Glomerular visceral epithelial cell (primary cell): ENCODE measurements around the gene RPS19BP1.

Experiments used
- DNase-seq: peaks from one replicate; pipeline ENCODE4 v3.0.0-alpha.2; 2016; ENCODE audit errors: extremely low spot score

RPS19BP1 gene

GRCh38 chr22:39559456-39560105 is 27.0 kb upstream of the RPS19BP1 start:
- DNase-seq, result peak; percentile 11

- DNase-seq, result no peak
These were observed 26.4 kb upstream of the RPS19BP1 start for GRCh38 chr22:39558950-39559349.

- no peak for DNase-seq
These were observed 25.7 kb upstream of the RPS19BP1 start for GRCh38 chr22:39558254-39558727.

- no peak for DNase-seq
These were observed 24.7 kb upstream of the RPS19BP1 start for GRCh38 chr22:39556970-39557841.

DNA sequence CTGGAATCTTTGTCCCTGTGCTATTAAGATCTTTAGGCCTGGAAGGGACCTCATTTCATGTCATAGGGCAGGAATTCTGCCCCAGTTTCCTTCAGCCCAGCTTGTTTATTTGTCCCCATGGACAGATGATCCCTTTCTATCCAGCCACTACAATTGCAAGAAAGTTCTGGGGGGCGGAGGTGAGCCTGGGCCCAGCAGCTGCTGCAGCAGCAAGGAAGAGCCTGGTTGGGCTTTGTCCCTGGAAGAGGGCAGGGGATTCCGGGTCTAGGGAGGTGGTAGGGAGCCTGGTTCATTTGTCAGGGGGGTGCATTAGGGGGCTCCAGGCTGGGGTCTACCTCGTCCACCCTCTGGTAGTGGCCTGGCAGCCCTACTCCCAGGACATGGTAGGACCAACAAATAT is 21.6 kb upstream of the RPS19BP1 start:
- DNase-seq, result no peak

- DNase-seq, result no peak
These were observed 20.9 kb upstream of the RPS19BP1 start for GRCh38 chr22:39553429-39553828.

DNA sequence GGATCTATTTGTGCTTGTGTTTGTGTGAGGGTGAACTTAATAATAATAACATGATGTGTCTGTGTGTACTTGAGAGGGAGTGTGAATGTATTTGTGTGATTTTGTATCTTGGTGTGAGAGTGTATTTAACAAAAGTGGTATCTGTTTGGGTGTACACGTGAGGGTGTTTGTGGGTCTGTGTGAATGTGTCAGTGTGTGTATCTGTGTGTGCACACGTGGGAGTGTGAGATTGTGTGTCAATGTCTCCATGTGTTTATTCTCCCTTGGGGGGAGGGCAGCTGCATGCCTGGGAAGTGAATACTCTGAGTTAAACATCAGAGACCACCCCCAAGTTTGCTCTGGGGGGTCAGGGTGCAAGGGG is 15.0 kb upstream of the RPS19BP1 start:
- no peak for DNase-seq

DNA sequence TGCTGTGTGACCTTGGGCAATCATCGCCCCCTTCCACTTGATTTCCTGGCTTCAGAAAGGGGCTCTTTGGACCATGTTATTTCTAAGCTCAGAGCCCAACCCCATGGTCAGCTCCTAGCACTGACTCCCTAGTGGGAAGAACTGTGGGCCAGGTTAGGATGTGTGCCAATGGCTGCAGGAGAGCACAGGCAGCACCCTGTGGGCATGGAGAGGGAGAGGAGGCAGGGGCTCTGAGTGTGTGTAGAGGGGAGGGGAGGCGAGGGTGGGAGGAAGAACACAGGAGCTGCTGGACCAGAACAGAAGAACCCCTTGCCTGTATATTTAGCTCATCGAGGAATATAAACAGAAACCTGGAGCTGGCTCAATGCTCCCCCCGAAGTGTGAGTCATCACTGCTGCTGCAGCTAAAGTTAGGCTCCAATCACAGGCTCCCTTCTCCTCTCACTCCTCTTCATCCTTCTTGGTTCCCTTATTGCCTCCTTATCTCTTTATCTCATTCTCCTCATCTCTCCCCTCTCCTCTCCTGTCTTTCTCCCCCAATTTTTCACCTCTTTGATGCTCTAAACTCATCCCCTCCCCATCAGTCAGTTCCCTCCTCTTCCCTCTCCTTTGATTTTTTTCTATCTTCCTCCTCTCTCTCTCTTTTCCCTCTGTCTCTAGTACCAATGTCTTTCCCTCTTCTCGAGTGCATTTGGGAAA is 14.5 kb upstream of the RPS19BP1 start:
- DNase-seq, result peak; percentile 34

- DNase-seq, result no peak
These were observed 13.1 kb upstream of the RPS19BP1 start for GRCh38 chr22:39545386-39546365.

- DNase-seq, result peak; percentile 16
These were observed 10.5 kb upstream of the RPS19BP1 start for GRCh38 chr22:39543095-39543494.

DNA sequence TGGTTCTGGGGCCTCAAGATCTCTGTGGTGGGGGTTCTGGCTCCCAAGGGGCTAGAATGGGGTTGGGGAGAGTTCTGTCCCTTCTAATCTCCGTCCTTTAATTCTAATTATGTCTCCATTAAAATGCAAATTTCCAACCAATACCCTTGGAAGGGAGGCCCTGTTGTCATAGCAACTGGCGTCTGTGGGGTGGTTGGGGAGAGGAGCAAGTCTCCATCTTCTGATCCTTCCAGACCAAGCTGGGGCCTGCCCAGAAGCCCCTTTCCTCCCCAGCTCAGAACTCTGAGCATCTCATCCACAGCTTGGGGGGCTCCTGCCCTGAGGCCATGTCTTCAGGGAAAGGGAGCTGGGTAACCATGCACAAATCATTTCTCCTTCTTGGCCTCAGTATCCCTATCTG is 5.4 kb upstream of the RPS19BP1 start:
- no peak for DNase-seq

DNA sequence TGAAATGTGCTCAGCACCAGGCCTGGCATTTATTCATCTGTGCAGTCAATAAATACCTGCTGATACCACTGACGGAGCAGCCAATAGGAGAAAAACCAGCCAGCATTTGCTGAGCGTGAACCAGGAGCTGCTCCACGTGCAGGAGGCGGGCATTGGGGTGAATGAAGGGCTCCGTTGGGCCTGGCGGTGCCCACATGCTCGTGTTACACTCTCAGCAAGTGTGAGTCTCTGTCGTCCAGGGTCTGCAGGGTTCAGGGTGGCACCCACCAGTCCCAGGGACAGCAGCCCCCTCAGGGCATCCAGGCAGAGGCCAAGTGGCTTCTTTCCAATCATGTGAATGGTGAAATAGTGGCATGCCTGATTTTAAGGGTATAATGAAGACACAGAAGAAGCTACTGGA is 4.2 kb upstream of the RPS19BP1 start:
- no peak for DNase-seq

DNA sequence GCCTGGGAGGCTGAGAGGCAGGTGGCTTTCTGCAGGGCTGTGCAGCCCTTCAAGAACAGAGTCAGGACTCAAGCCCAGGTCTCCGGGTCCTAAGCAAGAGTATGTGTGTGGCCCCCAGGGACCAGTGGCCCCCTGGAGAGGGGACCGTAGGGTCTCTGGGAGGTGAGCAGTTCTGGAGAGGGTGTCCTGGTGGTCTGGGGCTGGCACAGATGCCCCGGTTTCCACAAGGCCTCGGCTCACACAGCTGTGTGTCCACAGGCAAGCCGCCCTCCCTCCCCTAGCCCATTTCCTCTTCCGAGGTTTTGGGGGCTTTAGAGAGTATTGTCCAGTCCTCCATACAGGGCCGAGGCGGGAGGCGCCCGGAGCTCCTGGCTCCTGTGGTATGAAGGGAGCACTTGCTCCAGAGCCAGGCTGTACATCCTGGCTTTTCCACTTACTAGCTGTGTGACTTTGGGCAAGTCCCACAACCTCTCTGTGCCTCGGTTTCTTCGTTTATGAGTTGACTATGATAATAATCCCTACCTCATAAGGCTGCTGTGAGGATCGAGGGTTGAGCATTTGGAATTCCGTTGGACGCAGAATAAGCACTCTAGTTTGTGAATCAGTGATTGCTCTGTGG is 3.4 kb upstream of the RPS19BP1 start:
- DNase-seq, result no peak

- no peak for DNase-seq
These were observed 2.8 kb upstream of the RPS19BP1 start for GRCh38 chr22:39535357-39535725.

- peak; percentile 72 for DNase-seq
These were observed 2.2 kb upstream of the RPS19BP1 start for GRCh38 chr22:39534591-39535356.

DNA sequence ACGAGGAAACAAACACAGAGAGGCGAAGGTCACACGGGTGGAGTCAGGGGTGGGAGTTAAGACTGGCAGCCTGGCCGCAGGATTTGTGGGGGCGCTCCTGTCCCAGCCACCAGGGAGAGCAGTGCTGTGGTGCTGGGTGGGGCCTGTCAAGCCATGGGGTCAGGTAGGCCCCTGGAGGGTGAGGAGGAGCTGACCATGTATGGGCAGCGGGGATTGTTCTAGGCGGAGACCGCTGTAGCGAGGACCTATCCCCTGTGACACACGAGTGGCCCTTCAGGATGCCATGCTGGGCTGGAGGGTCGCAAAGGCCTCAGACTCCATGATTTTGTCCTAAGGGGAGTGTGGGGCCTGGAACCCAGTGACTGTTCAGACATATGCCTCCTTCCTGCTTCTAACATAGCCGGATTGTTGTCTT is 1.6 kb upstream of the RPS19BP1 start:
- DNase-seq, result no peak

DNA sequence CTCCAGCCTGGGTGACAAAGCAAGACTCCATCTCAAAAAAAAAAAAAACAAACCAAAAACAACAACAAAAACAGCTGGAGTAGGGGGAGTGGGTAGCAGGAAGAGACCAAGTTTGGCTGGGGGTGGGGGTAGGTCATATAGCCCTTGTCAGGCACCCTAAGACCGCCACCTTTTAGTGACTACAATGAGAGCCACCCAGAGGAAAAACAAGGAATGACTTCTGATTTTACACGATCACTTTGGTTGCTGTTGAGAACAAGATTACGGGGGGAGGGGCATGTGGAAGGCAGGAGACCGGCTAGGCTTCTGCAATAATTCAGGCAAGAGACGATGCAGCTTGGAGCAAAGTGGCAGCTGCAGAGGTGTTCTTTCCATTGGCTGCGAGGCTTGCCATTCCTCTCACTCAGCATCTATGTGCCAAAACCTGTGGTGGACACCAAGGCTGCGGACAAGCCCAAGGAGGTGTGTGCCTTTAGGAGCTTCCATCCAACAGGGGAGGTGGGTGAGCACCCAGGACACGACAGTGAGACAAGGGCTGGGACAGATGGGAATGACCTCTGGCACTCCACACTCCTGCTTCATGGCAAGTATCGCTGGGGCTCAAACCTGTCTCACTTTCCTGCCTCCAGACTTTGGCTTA is 1.7 kb downstream of the RPS19BP1 start:
- DNase-seq, result peak; percentile 32

DNA sequence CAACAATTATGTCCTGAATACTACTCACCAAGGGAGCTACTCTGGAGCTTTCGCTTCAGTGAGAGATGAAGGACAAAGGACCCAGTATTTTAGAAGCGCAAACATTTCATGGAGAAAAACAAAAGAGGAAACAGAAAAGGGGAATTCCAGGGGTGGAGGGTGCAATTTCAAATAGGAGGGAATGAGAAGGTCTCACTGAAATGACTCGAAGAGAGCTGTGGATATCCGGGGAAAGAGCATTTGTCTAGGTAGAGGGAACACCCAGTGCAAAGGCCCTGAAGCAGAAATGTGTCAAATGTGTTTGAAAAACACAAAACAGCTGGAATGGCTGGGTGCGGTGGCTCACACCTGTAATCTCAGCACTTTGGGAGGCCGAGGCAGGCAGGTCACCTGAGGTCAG is 2.4 kb downstream of the RPS19BP1 start:
- DNase-seq, result no peak

DNA sequence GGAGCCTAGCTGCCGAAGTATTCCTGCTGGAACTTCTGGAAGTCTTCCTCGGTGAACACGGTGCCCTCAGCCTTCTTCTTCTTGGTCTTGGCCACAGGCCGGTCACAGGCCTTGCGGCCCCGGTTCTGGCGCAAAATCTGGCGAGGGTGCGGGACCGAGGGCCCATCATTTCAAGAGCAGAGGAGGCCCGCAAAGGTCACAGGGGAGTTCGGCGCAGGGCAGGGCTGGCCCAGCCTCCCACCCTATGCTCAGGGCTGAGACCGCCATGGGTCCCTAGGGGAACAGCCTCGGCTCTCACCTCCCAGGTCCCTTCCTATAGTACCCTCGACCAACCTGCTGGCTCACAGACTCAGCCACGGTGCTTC is 3.1 kb downstream of the RPS19BP1 start:
- DNase-seq, result no peak
